Panc1 (cell line): Measurements from ENCODE around the gene TBC1D13.

Experiments
- POLR2AphosphoS5 ChIP-seq: IDR thresholded peaks from 2 replicates; pipeline ENCODE4 v1.6.1; 2012; ENCODE audit warnings: mild to moderate bottlenecking, low read depth, low read length, moderate library complexity
- SIN3A ChIP-seq: IDR thresholded peaks from 2 replicates; pipeline ENCODE4 v1.6.1; 2012; ENCODE audit warnings: low read depth, mild to moderate bottlenecking, low read length, moderate library complexity, borderline replicate concordance; ENCODE audit not compliant: insufficient read depth
- TF ChIP-seq, protein P1 (sequence below): fragments of 450-650 bp; IDR thresholded peaks from 2 replicates; pipeline ENCODE4 v1.5.1; 2017; ENCODE audit warnings: mild to moderate bottlenecking

GRCh38 chr9:128788445-128788844, 1.4 kb downstream of the TBC1D13 start:
- TF ChIP-seq POLR2AphosphoS5 (no peak), SIN3A (no peak)
- TF ChIP-seq, protein P1, sequence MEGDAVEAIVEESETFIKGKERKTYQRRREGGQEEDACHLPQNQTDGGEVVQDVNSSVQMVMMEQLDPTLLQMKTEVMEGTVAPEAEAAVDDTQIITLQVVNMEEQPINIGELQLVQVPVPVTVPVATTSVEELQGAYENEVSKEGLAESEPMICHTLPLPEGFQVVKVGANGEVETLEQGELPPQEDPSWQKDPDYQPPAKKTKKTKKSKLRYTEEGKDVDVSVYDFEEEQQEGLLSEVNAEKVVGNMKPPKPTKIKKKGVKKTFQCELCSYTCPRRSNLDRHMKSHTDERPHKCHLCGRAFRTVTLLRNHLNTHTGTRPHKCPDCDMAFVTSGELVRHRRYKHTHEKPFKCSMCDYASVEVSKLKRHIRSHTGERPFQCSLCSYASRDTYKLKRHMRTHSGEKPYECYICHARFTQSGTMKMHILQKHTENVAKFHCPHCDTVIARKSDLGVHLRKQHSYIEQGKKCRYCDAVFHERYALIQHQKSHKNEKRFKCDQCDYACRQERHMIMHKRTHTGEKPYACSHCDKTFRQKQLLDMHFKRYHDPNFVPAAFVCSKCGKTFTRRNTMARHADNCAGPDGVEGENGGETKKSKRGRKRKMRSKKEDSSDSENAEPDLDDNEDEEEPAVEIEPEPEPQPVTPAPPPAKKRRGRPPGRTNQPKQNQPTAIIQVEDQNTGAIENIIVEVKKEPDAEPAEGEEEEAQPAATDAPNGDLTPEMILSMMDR: no peak
